HepG2 (cell line): ENCODE data around the gene CTDSP1. TPM values are rescaled to one million over a fixed set of nuclear protein-coding genes. Genes with fewer than 3 reads are reported as not detected.

ENCODE experiments used
- CBX1 ChIP-seq: IDR thresholded peaks from one replicate; pipeline ENCODE4 v1.6.1; 2016; ENCODE audit warnings: antibody characterized with exemption, low read depth
- FOXA3 ChIP-seq: IDR thresholded peaks from 2 replicates; pipeline ENCODE4 v1.6.1; 2016; ENCODE audit warnings: missing genetic modification reagents, missing compliant biosample characterization
- FOXK2 ChIP-seq: fragments of 450-650 bp; IDR thresholded peaks from 2 replicates; pipeline ENCODE4 v1.6.1; 2016
- GABPA ChIP-seq, 2 experiments: IDR thresholded peaks; 2 replicates each; pipeline ENCODE4 v1.6.1; 2011 to 2016; ENCODE audit warnings: low read depth in 2 of 2, low read length in 1 of 2, missing biosample characterization in 1 of 2, missing genetic modification characterization in 1 of 2
- HNF4G ChIP-seq, 2 experiments: sonication (generic) in 1 of 2; formaldehyde crosslinking in 1 of 2; IDR thresholded peaks; 2 replicates each; pipeline versions ENCODE4 v1.4.0 to v1.6.1; 2011 to 2020; ENCODE audit warnings: borderline replicate concordance in 2 of 2, low read depth in 2 of 2, mild to moderate bottlenecking in 2 of 2, low read length in 1 of 2, missing genetic modification reagents in 1 of 2, moderate library complexity in 1 of 2
- ISX ChIP-seq: sonication (generic); formaldehyde crosslinking; conservative IDR thresholded peaks from 2 replicates; pipeline ENCODE4 v1.5.0; 2020; ENCODE audit warnings: missing genetic modification reagents
- MYNN ChIP-seq: sonication (generic); formaldehyde crosslinking; IDR thresholded peaks from 2 replicates; pipeline ENCODE4 v1.4.0; 2020; ENCODE audit warnings: mild to moderate bottlenecking, low read depth, missing genetic modification reagents
- PCBP1 ChIP-seq: fragments of 200-400 bp; formaldehyde crosslinking; IDR thresholded peaks from 2 replicates; pipeline ENCODE4 v1.6.1; 2017; ENCODE audit warnings: mild to moderate bottlenecking, low read depth, low read length, borderline replicate concordance
- PHB2 ChIP-seq: fragments of 450-650 bp; IDR thresholded peaks from 2 replicates; pipeline ENCODE4 v1.6.1; 2018; ENCODE audit not compliant: partially characterized antibody
- SOX6 ChIP-seq, 2 experiments: fragments of 450-650 bp in 1 of 2; sonication (generic) in 1 of 2; formaldehyde crosslinking in 1 of 2; IDR thresholded peaks; 2 replicates each; pipeline versions ENCODE4 v1.4.0 to v1.6.1; 2017 to 2020; ENCODE audit warnings: antibody characterized with exemption in 1 of 2, mild to moderate bottlenecking in 1 of 2, missing genetic modification reagents in 1 of 2
- TP53 ChIP-seq: sonication (generic); formaldehyde crosslinking; conservative IDR thresholded peaks from 2 replicates; pipeline ENCODE4 v1.4.0; 2020; ENCODE audit warnings: missing genetic modification reagents
- ZBTB1 ChIP-seq: sonication (generic); formaldehyde crosslinking; IDR thresholded peaks from 2 replicates; pipeline ENCODE4 v1.4.0; 2020; ENCODE audit warnings: missing genetic modification reagents, borderline replicate concordance
- ZNF10 ChIP-seq: sonication (generic); formaldehyde crosslinking; IDR thresholded peaks from 2 replicates; pipeline ENCODE4 v1.4.0; 2020; ENCODE audit warnings: mild to moderate bottlenecking, low read depth, missing genetic modification reagents, borderline replicate concordance
- ZNF382 ChIP-seq: sonication (generic); formaldehyde crosslinking; IDR thresholded peaks from 2 replicates; pipeline ENCODE4 v1.5.0; 2020; ENCODE audit warnings: missing genetic modification reagents, mild to moderate bottlenecking, borderline replicate concordance
- ZNF616 ChIP-seq: sonication (generic); formaldehyde crosslinking; IDR thresholded peaks from 2 replicates; pipeline ENCODE4 v1.5.0; 2020; ENCODE audit warnings: low read depth, mild to moderate bottlenecking, missing genetic modification reagents
- ZNF674 ChIP-seq: sonication (generic); formaldehyde crosslinking; IDR thresholded peaks from 2 replicates; pipeline ENCODE4 v1.5.0; 2020; ENCODE audit warnings: low read depth, mild to moderate bottlenecking, missing genetic modification reagents
- ZSCAN25 ChIP-seq: sonication (generic); formaldehyde crosslinking; IDR thresholded peaks from 2 replicates; pipeline ENCODE4 v1.8.0; 2022; ENCODE audit warnings: mild to moderate bottlenecking, missing genetic modification reagents
- polyA plus RNA-seq, 8 experiments: library from polyadenylated mRNA; depleted of rRNA in 3 of 8; stranded (reverse) in 7 of 8; unstranded in 1 of 8; fragments of >200 nt; fragmentation: Illumina TruSeq in 4 of 8; extraction: Trizol in 4 of 8; gene quantifications; 2 replicates each; pipeline versions ENCODE4 v1.2.1 to v1.2.3, GENCODE V29; 2011 to 2016; ENCODE audit warnings: low read depth in 4 of 8, missing spikeins in 1 of 8, mixed read lengths in 1 of 8; ENCODE audit not compliant: insufficient read depth in 1 of 8
- total RNA-seq, 5 experiments: library from RNA; depleted of rRNA; stranded (reverse); fragments of >200 nt; fragmentation: Illumina TruSeq; extraction: Trizol; gene quantifications; 2 replicates each; pipeline ENCODE4 v1.2.3, GENCODE V29; 2016; ENCODE audit warnings: low read depth in 1 of 5
- TF ChIP-seq, protein P1 (sequence below): sonication (generic); formaldehyde crosslinking; IDR thresholded peaks from 2 replicates; pipeline ENCODE4 v1.5.0; 2020; ENCODE audit warnings: missing genetic modification reagents
- TF ChIP-seq, protein P2 (sequence below): IDR thresholded peaks from 2 replicates; pipeline ENCODE4 v1.6.1; 2016; ENCODE audit warnings: low read depth, control low read depth
- TF ChIP-seq, protein P3 (sequence below): sonication (generic); formaldehyde crosslinking; IDR thresholded peaks from 2 replicates; pipeline ENCODE4 v1.4.0; 2020; ENCODE audit warnings: missing genetic modification reagents
- TF ChIP-seq, protein P4 (sequence below): sonication (generic); formaldehyde crosslinking; IDR thresholded peaks from 2 replicates; pipeline ENCODE4 v1.8.0; 2022; ENCODE audit warnings: missing genetic modification reagents, low read depth, mild to moderate bottlenecking, borderline replicate concordance
- TF ChIP-seq, protein P5 (sequence below): sonication (generic); formaldehyde crosslinking; IDR thresholded peaks from 2 replicates; pipeline ENCODE4 v1.9.0; 2021; ENCODE audit warnings: missing genetic modification reagents, mild to moderate bottlenecking, borderline replicate concordance

The CTDSP1 gene
- total and polyA plus RNA-seq, 2 of the 13 experiments (the other 11 are each of a cell fraction or from before 2014, with no cell fraction given), result 91.0 to 268 TPM

DNA sequence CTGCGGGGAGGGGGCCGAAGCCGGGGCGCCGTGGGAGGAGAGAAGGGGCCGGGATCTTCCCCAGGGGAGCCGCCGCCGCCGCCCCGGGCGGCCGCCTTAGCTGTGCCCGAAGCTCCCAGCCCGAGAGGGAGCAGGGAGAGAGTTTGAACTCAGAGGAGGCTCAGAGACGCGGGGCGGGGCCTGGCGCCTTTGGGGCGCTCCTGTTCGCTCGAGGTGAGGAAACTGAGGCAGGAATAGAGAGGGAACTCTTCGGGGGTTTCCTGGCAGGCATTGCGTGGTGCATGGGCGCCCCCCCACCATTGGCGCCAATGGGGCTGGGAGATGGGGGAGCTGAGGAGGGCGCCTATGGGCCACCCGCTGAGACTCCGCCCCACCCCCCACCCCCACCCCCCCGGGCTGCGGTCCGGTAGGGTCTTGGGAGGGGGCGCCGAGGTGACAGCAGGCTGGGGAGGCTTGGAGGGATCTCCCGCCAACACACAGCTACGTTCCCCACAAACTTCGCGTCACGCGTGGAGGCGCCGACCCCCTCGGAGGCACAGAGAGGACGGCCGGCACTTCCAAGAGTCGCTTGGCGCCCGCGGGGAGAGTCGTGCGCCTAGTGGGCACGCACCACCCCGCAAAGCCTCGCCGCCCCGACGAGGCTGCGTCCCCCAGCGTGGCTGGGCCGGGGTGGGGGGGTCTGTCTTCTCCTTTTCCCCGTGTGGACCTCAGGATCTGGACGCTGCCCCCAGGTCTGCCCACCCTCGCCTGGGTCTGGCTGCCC lies 680 bp downstream of the CTDSP1 start (continued):
- peak; percentile 85; the same call in 1 of the 2 replicates for TF ChIP-seq ZBTB1 (CRISPR knock-in tag)
- peak; percentile 60; the same call in 1 of the 2 replicates for TF ChIP-seq MYNN
- peak; percentile 76; the same call in 1 of the 2 replicates for TF ChIP-seq ZNF674
- TF ChIP-seq ZSCAN25 (CRISPR knock-in tag), result no peak
- no peak for TF ChIP-seq PHB2
- no peak for TF ChIP-seq SOX6 (IDR thresholded peaks at IDR 0.05)
- TF ChIP-seq SOX6 (CRISPR knock-in tag; IDR thresholded peaks at IDR 0.05), result no peak; the same call in 1 of the 2 replicates
- TF ChIP-seq ZNF10 (CRISPR knock-in tag), result no peak
- TF ChIP-seq FOXK2, result no peak
- no peak for TF ChIP-seq TP53 (CRISPR knock-in tag)
- TF ChIP-seq, protein P1, sequence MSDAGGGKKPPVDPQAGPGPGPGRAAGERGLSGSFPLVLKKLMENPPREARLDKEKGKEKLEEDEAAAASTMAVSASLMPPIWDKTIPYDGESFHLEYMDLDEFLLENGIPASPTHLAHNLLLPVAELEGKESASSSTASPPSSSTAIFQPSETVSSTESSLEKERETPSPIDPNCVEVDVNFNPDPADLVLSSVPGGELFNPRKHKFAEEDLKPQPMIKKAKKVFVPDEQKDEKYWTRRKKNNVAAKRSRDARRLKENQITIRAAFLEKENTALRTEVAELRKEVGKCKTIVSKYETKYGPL, result no peak
- TF ChIP-seq ZNF616 (CRISPR knock-in tag), result no peak
- TF ChIP-seq ISX (CRISPR knock-in tag), result no peak
- TF ChIP-seq PCBP1, result peak; percentile 97
- no peak for TF ChIP-seq GABPA (IDR thresholded peaks at IDR 0.05; ENCODE audit: low read depth, low read length)
- peak; percentile 30 for TF ChIP-seq GABPA (CRISPR knock-in tag; IDR thresholded peaks at IDR 0.05; ENCODE audit: low read depth)
- no peak for TF ChIP-seq HNF4G (IDR thresholded peaks at IDR 0.05; ENCODE audit: borderline replicate concordance, low read depth, low read length)
- TF ChIP-seq HNF4G (CRISPR knock-in tag; IDR thresholded peaks at IDR 0.05; ENCODE audit: borderline replicate concordance, low read depth), result no peak
- TF ChIP-seq ZNF382, result no peak
- TF ChIP-seq, protein P2, sequence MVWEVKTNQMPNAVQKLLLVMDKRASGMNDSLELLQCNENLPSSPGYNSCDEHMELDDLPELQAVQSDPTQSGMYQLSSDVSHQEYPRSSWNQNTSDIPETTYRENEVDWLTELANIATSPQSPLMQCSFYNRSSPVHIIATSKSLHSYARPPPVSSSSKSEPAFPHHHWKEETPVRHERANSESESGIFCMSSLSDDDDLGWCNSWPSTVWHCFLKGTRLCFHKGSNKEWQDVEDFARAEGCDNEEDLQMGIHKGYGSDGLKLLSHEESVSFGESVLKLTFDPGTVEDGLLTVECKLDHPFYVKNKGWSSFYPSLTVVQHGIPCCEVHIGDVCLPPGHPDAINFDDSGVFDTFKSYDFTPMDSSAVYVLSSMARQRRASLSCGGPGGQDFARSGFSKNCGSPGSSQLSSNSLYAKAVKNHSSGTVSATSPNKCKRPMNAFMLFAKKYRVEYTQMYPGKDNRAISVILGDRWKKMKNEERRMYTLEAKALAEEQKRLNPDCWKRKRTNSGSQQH (CRISPR knock-in tag), result no peak; the same call in 1 of the 2 replicates
- TF ChIP-seq CBX1, result no peak
- no peak for TF ChIP-seq FOXA3
- TF ChIP-seq, protein P3, sequence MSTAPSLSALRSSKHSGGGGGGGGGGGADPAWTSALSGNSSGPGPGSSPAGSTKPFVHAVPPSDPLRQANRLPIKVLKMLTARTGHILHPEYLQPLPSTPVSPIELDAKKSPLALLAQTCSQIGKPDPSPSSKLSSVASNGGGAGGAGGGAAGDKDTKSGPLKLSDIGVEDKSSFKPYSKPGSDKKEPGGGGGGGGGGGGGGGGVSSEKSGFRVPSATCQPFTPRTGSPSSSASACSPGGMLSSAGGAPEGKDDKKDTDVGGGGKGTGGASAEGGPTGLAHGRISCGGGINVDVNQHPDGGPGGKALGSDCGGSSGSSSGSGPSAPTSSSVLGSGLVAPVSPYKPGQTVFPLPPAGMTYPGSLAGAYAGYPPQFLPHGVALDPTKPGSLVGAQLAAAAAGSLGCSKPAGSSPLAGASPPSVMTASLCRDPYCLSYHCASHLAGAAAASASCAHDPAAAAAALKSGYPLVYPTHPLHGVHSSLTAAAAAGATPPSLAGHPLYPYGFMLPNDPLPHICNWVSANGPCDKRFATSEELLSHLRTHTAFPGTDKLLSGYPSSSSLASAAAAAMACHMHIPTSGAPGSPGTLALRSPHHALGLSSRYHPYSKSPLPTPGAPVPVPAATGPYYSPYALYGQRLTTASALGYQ, result no peak; the same call in 1 of the 2 replicates
- TF ChIP-seq, protein P4, sequence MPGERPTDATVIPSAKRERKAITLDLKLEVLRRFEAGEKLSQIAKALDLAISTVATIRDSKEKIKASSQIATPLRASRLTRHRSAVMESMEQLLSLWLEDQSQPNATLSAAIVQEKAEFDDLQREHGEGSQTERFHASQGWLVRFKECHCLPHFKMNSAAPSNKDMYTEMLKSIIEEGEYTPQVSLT, result no peak
- TF ChIP-seq, protein P5, sequence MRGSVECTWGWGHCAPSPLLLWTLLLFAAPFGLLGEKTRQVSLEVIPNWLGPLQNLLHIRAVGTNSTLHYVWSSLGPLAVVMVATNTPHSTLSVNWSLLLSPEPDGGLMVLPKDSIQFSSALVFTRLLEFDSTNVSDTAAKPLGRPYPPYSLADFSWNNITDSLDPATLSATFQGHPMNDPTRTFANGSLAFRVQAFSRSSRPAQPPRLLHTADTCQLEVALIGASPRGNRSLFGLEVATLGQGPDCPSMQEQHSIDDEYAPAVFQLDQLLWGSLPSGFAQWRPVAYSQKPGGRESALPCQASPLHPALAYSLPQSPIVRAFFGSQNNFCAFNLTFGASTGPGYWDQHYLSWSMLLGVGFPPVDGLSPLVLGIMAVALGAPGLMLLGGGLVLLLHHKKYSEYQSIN (CRISPR knock-in tag), result no peak
